Esophagus squamous epithelium (tissue), 4 donors: Measurements from ENCODE around the gene GOLGA5.

Source experiments
- POLR2A ChIP-seq, 4 donors: fragments of 450-650 bp; IDR thresholded peaks; one replicate each; pipeline ENCODE4 v1.6.1; 2017; ENCODE audit warnings: antibody characterized with exemption in 4 of 4, mild to moderate bottlenecking in 4 of 4, moderate library complexity in 3 of 4
- TF ChIP-seq, protein P1 (sequence below), 6 experiments: fragments of 450-650 bp in 4 of 6; fragments of 200-600 bp in 2 of 6; sonication (generic) in 2 of 6; IDR thresholded peaks; one replicate each; pipeline ENCODE4 v1.5.1; 2016 to 2019; ENCODE audit warnings: antibody characterized with exemption in 6 of 6, mild to moderate bottlenecking in 4 of 6, moderate library complexity in 4 of 6

DNA sequence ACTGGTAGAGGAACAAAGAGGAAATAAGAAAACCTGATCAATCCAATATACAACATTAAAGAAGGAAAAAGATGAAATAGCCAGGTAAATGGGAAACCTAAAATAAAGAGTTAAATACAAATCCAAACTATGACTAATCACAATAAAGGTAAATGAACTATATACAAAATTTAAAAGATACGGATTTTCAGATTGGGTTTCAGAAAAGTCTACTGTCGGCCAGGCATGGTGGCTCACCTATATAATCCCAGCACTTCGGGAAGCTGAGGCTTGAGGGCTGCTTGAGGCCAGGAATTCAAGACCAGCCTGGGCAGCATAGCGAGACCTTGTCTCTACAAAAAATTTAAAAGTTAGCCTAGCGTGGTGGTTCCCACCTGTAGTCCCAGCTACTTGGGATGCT, 89.0 kb downstream of the GOLGA5 start:
- TF ChIP-seq, protein P1, sequence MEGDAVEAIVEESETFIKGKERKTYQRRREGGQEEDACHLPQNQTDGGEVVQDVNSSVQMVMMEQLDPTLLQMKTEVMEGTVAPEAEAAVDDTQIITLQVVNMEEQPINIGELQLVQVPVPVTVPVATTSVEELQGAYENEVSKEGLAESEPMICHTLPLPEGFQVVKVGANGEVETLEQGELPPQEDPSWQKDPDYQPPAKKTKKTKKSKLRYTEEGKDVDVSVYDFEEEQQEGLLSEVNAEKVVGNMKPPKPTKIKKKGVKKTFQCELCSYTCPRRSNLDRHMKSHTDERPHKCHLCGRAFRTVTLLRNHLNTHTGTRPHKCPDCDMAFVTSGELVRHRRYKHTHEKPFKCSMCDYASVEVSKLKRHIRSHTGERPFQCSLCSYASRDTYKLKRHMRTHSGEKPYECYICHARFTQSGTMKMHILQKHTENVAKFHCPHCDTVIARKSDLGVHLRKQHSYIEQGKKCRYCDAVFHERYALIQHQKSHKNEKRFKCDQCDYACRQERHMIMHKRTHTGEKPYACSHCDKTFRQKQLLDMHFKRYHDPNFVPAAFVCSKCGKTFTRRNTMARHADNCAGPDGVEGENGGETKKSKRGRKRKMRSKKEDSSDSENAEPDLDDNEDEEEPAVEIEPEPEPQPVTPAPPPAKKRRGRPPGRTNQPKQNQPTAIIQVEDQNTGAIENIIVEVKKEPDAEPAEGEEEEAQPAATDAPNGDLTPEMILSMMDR (IDR thresholded peaks at IDR 0.05) = no peak
- TF ChIP-seq POLR2A (IDR thresholded peaks at IDR 0.05) = no peak
